ENCODE data around the gene WNT5B. TPM values are rescaled to one million over a fixed set of nuclear protein-coding genes. Genes with fewer than 3 reads are reported as not detected.

Gene WNT5B
- total and polyA plus RNA-seq, 2 donors (not counting 1 experiment from before 2014, with no cell fraction given) = 0.33 to 0.57 TPM

Small RNA genes lying within 50 kb of the gene (small RNA-seq; reads per million reads assigned to genes)
- not detected for gene MIR3649 (ENCODE audit: insufficient read length, low read depth, low replicate concordance)

Other genes starting within 250 kb of the WNT5B start
- gene FBXL14, start 34.6 kb upstream of the WNT5B start, total RNA-seq = 33.9 and 37.3 TPM in 2 replicates
- gene FBXL14, start 34.6 kb upstream of the WNT5B start, polyA plus RNA-seq = 13.5 and 21.6 TPM in 2 replicates
- 35.9 and 38.9 TPM in 2 replicates for gene ADIPOR2, start 61.8 kb downstream of the WNT5B start, total RNA-seq
- 9.2 and 10.5 TPM in 2 replicates for gene ADIPOR2, start 61.8 kb downstream of the WNT5B start, polyA plus RNA-seq
- not detected in 2 replicates for gene LRTM2, start 191.3 kb downstream of the WNT5B start, total RNA-seq
- gene LRTM2, start 191.3 kb downstream of the WNT5B start, polyA plus RNA-seq = not detected in 2 replicates